SKM-1 treated with dmso at 0.1 percent for 144 hours (cell line): ENCODE measurements around the gene EIF5.
A peak's percentile ranks its signal among the peaks of the same experiment; 100 is the strongest.

Source experiments
- DNase-seq: peaks from one replicate; lab custom pipeline; 2025; ENCODE audit not compliant: unreplicated experiment; lab: John Stamatoyannopoulos, UW

EIF5 gene

GRCh38 chr14:103366741-103367140, 32.7 kb downstream of the EIF5 start:
- DNase-seq, result no peak

- DNase-seq, result no peak
Observed at GRCh38 chr14:103367995-103368394, 34.0 kb downstream of the EIF5 start.

- DNase-seq, result no peak
Observed at GRCh38 chr14:103370087-103370486, 36.0 kb downstream of the EIF5 start.

GRCh38 chr14:103372017-103372416, 38.0 kb downstream of the EIF5 start:
- DNase-seq, result no peak

DNA sequence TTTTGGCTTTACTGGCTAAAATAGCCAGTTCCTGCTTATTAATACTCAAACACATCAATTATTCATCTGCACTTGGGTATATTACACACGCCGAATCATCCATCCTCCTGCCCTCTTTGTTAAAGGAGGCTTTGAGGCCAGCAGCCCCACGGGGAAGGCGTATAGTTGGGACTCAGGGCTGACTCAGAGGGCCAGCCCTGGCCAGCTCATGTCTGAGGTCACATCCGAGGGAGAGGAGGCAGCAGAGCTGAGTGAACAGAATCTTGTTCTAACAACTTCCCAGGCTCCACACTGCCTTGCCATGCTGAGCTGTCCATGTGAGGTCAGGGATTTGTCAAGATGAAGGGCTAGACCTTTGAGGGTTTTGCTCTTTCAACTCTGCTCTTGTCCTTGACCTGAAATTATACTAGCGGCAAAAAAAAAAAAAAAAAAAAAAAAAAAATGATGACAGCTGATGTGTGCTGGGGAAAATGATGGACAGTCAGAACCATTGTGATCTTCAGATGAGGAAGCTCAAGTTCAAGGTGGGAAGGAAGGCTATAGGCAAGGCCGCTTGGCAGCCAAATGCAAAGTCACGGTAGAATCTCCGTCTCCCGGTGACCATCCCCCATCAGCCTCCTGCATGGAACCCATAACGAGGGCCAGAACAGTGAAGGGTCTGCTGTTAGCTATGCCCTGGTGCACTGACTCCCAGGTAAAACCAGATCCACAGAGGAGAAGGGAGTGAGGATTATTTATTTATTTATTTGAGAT, 38.7 kb downstream of the EIF5 start:
- DNase-seq, result no peak

DNA sequence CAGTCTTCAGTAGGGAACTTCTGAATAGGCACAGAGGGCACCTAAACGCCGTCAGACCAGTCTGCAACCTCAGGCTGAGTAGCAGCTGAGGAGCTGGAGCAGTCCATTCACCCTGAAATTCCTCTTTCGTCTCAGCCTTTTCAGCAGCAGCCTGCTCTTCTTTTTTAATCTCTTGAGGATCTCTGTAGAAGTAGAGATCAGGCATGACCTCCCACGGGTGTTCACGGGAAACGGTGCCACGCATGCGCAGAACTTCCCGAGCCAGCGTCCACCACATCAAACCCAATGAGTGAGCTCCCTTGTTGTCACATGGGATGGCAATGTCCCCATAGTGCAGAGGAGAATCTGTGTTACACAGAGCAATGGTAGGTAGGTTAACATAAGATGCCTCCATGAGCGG, 40.1 kb downstream of the EIF5 start:
- no peak for DNase-seq

- DNase-seq, result no peak
Observed at GRCh38 chr14:103377522-103378037, 43.5 kb downstream of the EIF5 start.

- DNase-seq, result no peak
Observed at GRCh38 chr14:103378038-103378854, 44.2 kb downstream of the EIF5 start.

- no peak for DNase-seq
Observed at GRCh38 chr14:103380719-103381377, 46.8 kb downstream of the EIF5 start.

- no peak for DNase-seq
Observed at GRCh38 chr14:103382376-103382775, 48.3 kb downstream of the EIF5 start.

GRCh38 chr14:103384450-103385151, 50.6 kb downstream of the EIF5 start:
- DNase-seq, result no peak

- peak; percentile 75 for DNase-seq
Observed at GRCh38 chr14:103385152-103385928, 51.3 kb downstream of the EIF5 start, which contains the start of gene MARK3. MARK3 (plus strand) TSS chr14:103385415; CDS start chr14:103386030, 615 bp downstream.

DNA sequence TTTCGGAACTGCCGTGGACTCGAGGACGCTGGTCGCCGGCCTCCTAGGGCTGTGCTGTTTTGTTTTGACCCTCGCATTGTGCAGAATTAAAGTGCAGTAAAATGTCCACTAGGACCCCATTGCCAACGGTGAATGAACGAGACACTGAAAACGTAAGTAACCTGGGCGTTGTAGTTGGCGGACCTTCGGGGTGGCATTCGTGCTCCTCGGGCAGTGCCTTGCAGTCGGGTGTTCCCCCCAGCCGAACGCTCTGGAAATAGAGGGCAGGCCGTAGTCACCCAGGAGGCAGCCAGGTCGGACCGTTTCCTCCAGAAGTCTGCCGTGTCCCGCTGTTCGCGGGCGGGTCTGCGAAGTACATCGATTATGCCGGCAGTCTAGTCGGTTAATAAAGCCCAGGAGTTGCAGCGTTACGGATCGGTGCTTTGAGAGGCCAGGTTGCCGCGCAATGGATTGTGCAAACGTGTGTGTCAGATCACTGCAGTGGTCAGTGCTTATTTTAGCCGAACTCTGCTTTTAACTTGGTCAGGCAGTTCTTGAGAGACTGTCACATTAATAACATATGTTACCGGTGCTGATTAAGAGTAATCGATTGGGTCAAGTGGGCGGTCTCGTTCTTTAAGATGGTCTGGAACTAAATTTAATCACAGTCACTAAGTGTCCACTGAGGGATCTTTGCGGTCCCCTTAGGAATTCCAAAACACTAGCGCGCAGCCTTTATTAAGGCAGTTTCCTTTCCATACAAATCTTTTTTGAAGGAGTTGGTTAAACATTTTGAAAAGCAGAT, 52.1 kb downstream of the EIF5 start:
- DNase-seq, result no peak

DNA sequence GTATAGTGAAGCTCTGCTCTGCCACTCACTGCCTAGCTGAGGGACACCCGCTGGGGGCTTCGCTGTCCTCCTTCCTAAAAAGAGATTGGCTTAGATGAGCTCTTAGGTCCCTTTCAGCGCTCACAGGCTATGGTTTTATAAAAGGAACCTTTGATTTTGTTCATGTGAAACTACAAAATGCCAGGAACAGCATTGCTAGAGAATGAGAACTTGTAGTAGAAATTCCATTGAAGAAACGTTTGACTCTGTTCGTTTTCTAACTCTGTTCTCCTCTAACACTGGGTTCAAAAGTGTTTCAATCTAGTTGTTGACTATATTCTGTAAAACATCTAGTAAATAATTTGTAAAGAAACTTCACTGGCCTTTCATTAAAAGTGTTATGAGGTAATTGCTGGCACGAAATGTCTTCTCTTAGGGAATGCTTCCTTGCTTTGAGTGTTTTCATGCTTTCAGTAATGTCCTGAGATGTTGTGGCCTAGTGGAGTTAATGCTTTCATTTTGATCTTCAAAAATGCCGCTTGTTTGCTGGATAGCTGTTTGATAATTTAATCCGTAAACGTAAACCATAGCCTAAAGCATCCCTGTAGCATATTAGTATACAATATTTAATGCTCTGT, 52.8 kb downstream of the EIF5 start:
- DNase-seq, result no peak

- no peak for DNase-seq
Observed at GRCh38 chr14:103388664-103389063, 54.6 kb downstream of the EIF5 start.

DNA sequence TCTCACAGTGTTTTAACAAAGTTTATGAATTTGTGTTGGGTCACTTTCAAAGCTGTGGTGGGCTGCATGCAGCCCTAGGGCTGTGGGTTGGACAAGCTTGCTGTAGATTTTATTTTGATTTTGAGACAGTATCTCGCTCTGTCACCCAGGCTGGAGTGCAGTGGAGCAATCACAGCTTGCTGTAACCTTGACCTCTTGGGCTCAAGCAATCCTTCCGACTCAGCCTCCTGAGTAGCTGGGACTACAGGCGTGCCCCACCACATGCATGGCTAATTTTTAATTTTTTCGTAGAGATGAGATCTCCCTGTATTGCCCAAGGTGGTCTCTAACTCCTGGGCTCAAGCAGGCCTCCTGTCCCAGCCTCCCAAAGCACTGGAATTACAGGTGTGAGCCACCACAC, 56.6 kb downstream of the EIF5 start:
- no peak for DNase-seq

DNA sequence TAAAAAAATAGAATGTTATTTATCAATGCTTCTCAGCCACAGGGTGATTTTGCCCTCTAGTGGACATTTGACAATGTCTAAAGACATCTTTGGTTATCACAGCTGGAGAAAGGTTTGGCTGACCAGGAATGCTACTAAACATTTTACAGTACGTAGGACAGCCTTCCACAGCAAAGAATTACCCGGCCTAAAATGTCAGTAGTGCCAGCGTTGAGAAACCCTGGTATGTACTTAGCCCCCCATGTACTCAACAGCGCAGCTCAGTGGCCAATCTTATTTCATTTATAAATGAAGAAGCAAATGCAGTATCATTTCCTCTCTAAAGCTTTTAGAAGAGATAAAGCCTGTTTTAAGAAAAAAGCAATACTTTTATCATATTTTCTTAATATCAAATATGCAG, 57.0 kb downstream of the EIF5 start:
- DNase-seq, result no peak

- no peak for DNase-seq
Observed at GRCh38 chr14:103392106-103392505, 58.1 kb downstream of the EIF5 start.

GRCh38 chr14:103392572-103392971, 58.5 kb downstream of the EIF5 start:
- no peak for DNase-seq
